KOPT-K1 (cell line): ENCODE data around the gene FNTB.

Source experiments
- H3K27ac ChIP-seq: fragments of 200-600 bp; sonication (generic); 2 replicates; pipeline ENCODE4 v1.5.1; 2016; ENCODE audit warnings: antibody characterized with exemption, mild to moderate bottlenecking, low read depth, low read length; ENCODE audit not compliant: poor library complexity, severe bottlenecking
- H3K36me3 ChIP-seq: fragments of 200-600 bp; sonication (generic); 2 replicates; pipeline ENCODE4 v1.5.1; 2017; ENCODE audit warnings: antibody characterized with exemption, mild to moderate bottlenecking, low read length, moderate library complexity; ENCODE audit not compliant: insufficient read depth
- H3K9me3 ChIP-seq: fragments of 200-600 bp; sonication (generic); 2 replicates; pipeline ENCODE4 v1.5.1; 2017; ENCODE audit warnings: antibody characterized with exemption, low read length, mild to moderate bottlenecking; ENCODE audit not compliant: insufficient read depth, poor library complexity, severe bottlenecking

FNTB gene

DNA sequence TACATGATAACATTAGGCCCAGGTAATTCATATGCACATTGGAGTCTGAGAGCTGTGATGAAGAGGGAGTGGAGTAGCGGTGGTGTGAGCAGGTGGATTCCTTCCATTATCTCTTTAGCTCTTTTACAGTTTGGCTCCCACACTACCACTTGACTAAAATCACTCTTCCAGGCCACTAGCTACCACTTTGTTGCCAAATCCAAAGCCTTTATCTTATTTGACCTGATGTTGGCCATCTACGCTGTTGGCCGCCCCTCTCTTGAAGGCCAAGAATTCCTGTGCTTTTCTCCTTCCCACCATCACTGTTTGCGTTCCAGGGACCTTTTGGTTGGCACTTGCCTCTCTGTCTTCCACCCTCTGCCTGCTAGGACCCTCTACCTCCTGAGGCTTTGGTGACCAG, 119.6 kb downstream of the FNTB start:
- H3K36me3 ChIP-seq, result no peaks in the 10 kb centered on the region
- H3K9me3 ChIP-seq, result no peaks in the 10 kb centered on the region
- H3K27ac ChIP-seq, result no peak overlapping the region

DNA sequence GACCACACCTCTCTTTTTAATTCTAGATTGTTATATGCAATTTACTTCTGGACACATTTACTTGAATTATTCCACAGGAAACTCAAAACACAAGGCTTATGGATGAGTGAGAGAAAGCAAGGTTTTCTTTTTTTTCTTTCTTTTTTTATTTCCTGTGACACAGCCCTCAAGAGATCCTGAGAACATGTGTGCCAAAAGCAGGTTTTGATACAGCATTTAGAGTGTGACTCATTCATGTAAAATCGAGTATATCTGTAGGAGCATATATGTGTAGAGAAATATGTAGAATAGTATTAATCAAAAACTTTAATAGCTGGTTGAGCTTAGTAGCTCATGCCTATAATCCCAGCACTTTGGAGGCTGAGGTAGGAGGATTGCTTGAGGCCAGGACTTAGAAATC, 120.0 kb downstream of the FNTB start:
- Histone ChIP-seq H3K27ac (no peak overlapping the region), H3K9me3 (no peaks in the 10 kb centered on the region), H3K36me3 (no peaks in the 10 kb centered on the region)

DNA sequence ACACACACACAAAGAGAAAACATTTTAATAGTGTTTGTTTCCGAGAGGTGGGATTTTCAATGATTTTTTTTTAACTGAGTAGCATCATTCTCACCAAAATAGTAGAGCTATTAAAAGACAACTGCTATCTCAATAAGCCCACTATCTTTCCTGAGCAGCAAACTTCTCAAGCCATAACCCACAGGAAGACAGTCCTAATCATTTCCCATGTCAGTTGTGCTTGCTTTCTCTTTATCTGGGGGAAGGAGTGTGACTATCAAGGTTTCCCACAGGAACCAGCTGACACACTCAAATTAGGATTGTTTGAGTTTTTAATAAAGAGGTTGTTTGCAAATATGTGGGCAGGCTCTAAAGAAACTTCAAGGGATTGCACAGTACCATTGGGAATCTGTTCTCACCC, 120.5 kb downstream of the FNTB start:
- no peaks in the 10 kb centered on the region for H3K36me3 ChIP-seq
- no peaks in the 10 kb centered on the region for H3K9me3 ChIP-seq
- no peak overlapping the region for H3K27ac ChIP-seq

DNA sequence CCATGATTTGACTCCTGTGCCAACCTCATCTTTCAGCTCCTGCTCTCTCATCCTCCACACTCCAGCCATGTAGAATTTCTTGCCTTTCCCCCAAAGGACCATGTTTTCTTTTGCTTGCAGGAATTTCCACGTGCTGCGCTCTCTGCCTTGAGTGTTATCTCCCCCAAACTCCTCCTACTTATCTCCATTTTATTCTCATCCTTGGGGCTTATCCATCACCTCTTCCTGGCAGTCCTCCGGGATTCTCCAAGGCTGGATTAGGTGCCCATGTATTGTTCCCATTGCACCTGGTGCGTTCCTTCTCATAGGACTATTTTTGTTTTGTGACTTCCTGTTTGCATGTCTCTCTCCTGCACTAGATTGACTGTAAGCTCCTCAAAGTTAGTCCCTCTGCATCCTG, 122.7 kb downstream of the FNTB start:
- no peak overlapping the region for H3K27ac ChIP-seq
- H3K36me3 ChIP-seq, result no peaks in the 10 kb centered on the region
- H3K9me3 ChIP-seq, result no peaks in the 10 kb centered on the region

GRCh38 chr14:65110525-65110924, 123.8 kb downstream of the FNTB start:
- Histone ChIP-seq H3K9me3 (no peaks in the 10 kb centered on the region), H3K27ac (no peak overlapping the region), H3K36me3 (no peaks in the 10 kb centered on the region)
